RWPE2 (cell line): ENCODE results near the gene TNFRSF13B.

Experiments used
- ATAC-seq: fragments of 200-7000 bp; cut with Tn5 transposase; 3 replicates; pipeline ENCODE4 v1.9.1; 2021; ENCODE audit warnings: low read depth
- DNase-seq: peaks from one replicate; pipeline ENCODE4 v3.0.0-alpha.2; 2020; ENCODE audit warnings: low spot score
- H3K27ac ChIP-seq: fragments of 450-650 bp; 2 replicates; pipeline ENCODE4 v1.5.1; 2017; ENCODE audit warnings: mild to moderate bottlenecking; ENCODE audit not compliant: poor library complexity, severe bottlenecking
- H3K27me3 ChIP-seq: fragments of 250-450 bp; sonication (Bioruptor Pico); 2 replicates; pipeline ENCODE4 v1.5.1; 2021; ENCODE audit warnings: mild to moderate bottlenecking, moderate library complexity; ENCODE audit not compliant: insufficient read depth, poor library complexity, severe bottlenecking
- H3K36me3 ChIP-seq: fragments of 250-450 bp; sonication (Bioruptor Pico); 2 replicates; pipeline ENCODE4 v1.5.1; 2020; ENCODE audit warnings: low read depth, mild to moderate bottlenecking, moderate library complexity
- H3K4me1 ChIP-seq: fragments of 250-450 bp; sonication (Bioruptor Pico); 2 replicates; pipeline ENCODE4 v1.5.1; 2021; ENCODE audit warnings: mild to moderate bottlenecking, moderate library complexity; ENCODE audit not compliant: insufficient read depth, poor library complexity, severe bottlenecking
- H3K4me3 ChIP-seq: fragments of 250-450 bp; sonication (Bioruptor Pico); 2 replicates; pipeline ENCODE4 v1.5.1; 2021; ENCODE audit warnings: mild to moderate bottlenecking, moderate library complexity; ENCODE audit not compliant: severe bottlenecking
- H3K9me3 ChIP-seq: fragments of 250-450 bp; sonication (Bioruptor Pico); 2 replicates; pipeline ENCODE4 v1.5.1; 2021; ENCODE audit warnings: mild to moderate bottlenecking, moderate library complexity; ENCODE audit not compliant: severe bottlenecking
- CTCF ChIP-seq: fragments of 450-650 bp; IDR thresholded peaks from one replicate; pipeline ENCODE4 v1.5.1; 2017; ENCODE audit warnings: mild to moderate bottlenecking, moderate library complexity; ENCODE audit not compliant: poor library complexity, severe bottlenecking

TNFRSF13B gene

GRCh38 chr17:16938031-16938430, 33.9 kb downstream of the TNFRSF13B start:
- ATAC-seq (no peak), DNase-seq (no peak)
- H3K27ac ChIP-seq = no peak overlapping the region
- H3K36me3 ChIP-seq = no peaks in the 10 kb centered on the region
- no peak overlapping the region for H3K4me3 ChIP-seq
- H3K4me1 ChIP-seq = no peaks in the 10 kb centered on the region
- TF ChIP-seq CTCF = no peak
- H3K27me3 ChIP-seq = no peaks in the 10 kb centered on the region
- H3K9me3 ChIP-seq = no peaks in the 10 kb centered on the region

GRCh38 chr17:16937431-16937830, 34.5 kb downstream of the TNFRSF13B start:
- Histone ChIP-seq H3K4me3 (no peak overlapping the region), H3K4me1 (no peaks in the 10 kb centered on the region), H3K36me3 (no peaks in the 10 kb centered on the region), H3K9me3 (no peaks in the 10 kb centered on the region), H3K27ac (no peak overlapping the region), H3K27me3 (no peaks in the 10 kb centered on the region)
- no peak for ATAC-seq
- no peak for TF ChIP-seq CTCF
- no peak for DNase-seq

- Histone ChIP-seq H3K27me3 (no peaks in the 10 kb centered on the region), H3K4me1 (no peaks in the 10 kb centered on the region), H3K4me3 (no peak overlapping the region), H3K27ac (no peak overlapping the region), H3K36me3 (no peaks in the 10 kb centered on the region), H3K9me3 (no peaks in the 10 kb centered on the region)
- no peak for TF ChIP-seq CTCF
- ATAC-seq (no peak), DNase-seq (no peak)
Measured at GRCh38 chr17:16936536-16937310, 35.2 kb downstream of the TNFRSF13B start.

- Histone ChIP-seq H3K27ac (no peak overlapping the region), H3K9me3 (no peaks in the 10 kb centered on the region), H3K4me3 (no peak overlapping the region), H3K36me3 (no peaks in the 10 kb centered on the region), H3K27me3 (no peaks in the 10 kb centered on the region), H3K4me1 (no peaks in the 10 kb centered on the region)
- no peak for ATAC-seq
- DNase-seq = no peak
- no peak for TF ChIP-seq CTCF
Measured at GRCh38 chr17:16935786-16936185, 36.1 kb downstream of the TNFRSF13B start.

- DNase-seq (no peak), ATAC-seq (peak; percentile 50; the same call in 2 of the 3 replicates)
- H3K27ac ChIP-seq = no peak overlapping the region
Measured at GRCh38 chr17:16935241-16935663, 36.7 kb downstream of the TNFRSF13B start.

More at GRCh38 chr17:16935241-16935663, 36.7 kb downstream of the TNFRSF13B start:
- no peak for TF ChIP-seq CTCF
- Histone ChIP-seq H3K27me3 (no peaks in the 10 kb centered on the region), H3K9me3 (no peaks in the 10 kb centered on the region), H3K36me3 (no peaks in the 10 kb centered on the region), H3K4me1 (no peaks in the 10 kb centered on the region), H3K4me3 (no peak overlapping the region)
